ENCODE data around the gene PDK4.
"Not testable (repeated sequence)": the region's sequence is repeated elsewhere in the genome, so short reads cannot be mapped to it uniquely, and the experiment has no call there.

Gene PDK4

DNA sequence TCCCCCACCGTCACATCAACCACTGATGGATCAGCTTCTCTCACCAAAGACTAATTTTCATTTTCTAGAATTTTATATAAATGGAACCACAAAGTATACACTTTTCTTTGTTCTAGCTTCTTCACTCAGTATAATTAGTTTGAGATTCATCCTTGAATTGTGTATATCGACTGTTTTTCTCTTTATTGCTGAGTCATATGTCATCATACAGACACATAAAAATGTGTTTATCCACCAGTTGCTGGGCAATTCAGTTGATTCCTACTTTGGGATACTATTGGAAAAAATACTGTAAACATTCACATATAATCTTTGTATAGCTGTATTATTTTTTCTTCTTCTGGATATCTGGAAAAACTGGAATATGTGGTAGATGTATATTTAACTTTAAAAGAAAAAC is 26.6 kb downstream of the PDK4 start:
- no peak for DNase-seq (ENCODE audit: low spot score)

DNA sequence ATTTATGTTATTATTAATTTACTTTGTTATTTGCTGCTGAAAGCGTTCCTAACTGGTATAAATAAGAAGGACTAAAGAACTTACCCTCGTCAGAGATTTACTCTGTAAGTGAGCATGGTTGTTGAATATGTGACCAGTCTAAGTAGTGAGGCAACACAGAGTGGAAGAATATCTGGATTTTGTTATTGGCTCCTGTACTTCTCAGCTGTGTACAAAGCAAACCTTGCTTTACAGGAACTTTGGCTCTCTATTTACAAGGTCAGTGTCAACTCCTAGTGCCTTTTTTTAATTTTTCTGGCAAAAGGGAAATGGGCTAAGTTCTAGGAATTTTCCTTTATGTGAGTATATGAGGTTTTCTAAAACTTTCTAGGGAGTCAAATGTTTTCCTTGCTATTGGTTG is 35.6 kb downstream of the PDK4 start:
- DNase-seq (ENCODE audit: low spot score) = no peak

DNA sequence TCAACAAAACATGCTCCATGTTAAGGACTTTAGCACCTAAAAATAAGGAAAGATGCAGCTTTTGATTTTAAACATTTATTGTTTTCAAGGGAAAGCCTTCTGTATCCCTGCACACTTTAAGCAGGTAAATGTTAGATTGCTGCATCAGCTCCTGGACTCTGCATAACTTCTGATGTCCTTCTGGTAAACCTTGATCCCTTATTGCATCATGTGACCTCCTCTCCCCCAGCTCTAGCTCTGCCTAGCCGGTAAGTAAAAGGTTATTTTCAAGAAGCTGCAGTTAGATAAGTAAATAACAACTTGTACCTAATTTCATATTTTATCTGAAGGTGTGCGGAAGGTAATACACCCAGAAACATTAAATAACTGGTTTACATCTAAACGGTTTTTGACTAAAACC is 37.5 kb downstream of the PDK4 start:
- DNase-seq (ENCODE audit: low spot score) = no peak

DNA sequence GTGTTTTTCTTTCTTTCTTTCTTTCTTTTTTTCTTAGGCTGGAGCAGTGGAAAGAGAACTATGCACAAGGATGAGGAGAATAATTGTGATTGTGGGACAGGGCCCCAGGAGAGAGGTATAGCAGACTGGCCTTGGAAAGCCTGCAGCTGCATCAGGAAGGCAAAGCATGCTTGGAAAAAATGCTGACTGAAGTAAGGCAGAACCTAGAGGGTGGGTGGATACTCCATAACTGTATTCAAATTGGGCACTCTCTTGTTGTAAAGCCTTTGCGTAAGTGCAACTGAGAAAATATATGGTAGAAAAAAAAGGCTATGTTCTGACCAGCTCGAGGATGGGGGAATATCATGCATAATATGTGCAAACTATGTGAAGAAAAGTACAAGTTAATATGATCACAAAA is 39.5 kb downstream of the PDK4 start:
- DNase-seq (ENCODE audit: low spot score) = no peak

DNA sequence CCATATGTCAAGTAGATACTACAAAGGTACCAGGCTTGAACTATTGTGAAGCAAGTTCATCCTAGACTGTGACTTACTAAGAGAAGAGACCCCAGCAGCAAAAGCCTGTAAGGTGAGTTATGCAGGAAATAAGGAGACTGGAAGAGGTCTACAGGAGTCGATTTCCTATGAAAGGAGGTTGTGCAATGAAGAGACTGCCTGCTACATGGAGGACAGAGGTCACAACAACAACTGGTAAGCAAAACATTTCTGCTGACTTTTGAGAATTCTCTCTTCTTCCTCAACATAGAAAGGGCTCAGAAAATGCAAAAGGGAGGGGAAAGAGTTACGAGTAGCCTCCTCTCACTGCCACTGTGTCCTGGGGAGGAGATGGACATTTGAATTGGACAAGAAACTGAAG is 42.4 kb downstream of the PDK4 start:
- no peak for DNase-seq (ENCODE audit: low spot score)

DNA sequence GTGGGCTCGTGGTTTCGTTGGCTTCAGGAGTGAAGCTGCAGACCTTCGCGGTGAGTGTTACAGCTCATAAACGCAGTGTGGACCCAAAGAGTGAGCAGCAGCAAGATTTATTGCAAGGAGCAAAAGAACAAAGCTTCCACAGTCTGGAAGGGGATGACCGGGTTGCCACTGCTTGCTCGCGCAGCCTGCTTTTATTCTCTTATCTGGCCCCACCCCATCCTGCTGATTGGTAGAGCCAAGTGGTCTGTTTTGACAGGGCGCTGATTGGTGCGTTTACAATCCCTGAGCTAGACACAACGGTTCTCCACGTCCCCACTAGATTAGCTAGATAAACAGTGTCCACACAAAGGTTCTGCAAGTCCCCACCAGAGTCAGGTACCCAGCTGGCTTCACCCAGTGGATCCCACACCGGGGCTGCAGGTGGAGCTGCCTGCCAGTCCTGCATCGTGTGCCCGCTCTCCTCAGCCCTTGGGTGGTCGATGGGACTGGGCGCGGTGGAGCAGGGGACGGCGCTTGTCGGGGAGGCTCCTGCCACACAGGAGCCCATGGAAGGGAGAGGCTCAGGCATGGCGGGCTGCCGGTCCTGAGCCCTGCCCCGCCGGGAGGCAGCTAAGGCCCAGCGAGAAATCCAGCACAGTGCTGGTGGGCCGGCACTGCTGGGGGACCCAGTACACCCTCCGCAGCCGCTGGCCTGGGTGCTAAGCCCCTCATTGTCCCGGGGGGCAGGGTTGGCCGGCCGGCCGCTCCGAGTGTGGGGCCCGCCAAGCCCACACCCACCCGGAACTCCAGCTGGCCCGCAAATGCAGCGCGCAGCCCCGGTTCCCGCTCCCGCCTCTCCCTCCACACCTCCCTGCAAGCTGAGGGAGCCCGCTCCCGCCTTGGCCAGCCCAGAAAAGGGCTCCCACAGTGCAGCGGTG is 44.0 kb downstream of the PDK4 start:
- not testable (repeated sequence) for DNase-seq (ENCODE audit: low spot score)

DNA sequence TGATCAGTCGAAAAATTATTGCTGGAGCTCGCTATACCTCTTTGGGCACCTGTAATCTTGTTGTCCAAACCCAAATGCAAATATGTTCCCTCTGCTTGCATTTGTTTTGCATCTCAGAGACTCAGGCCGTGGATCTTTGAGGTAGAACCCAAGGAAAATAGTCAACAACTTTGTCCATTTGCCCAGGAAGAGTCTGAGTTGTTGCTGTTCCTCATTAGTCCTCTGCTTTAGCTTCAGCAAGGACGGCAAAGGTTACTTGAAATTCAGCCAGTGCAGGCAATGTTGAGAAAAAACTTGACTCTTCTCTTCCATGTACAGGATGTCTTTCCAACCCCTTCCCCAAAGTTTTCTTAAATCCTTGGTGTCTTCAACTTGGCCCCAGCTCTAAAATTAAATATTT is 45.8 kb downstream of the PDK4 start:
- no peak for DNase-seq (ENCODE audit: low spot score)

DNA sequence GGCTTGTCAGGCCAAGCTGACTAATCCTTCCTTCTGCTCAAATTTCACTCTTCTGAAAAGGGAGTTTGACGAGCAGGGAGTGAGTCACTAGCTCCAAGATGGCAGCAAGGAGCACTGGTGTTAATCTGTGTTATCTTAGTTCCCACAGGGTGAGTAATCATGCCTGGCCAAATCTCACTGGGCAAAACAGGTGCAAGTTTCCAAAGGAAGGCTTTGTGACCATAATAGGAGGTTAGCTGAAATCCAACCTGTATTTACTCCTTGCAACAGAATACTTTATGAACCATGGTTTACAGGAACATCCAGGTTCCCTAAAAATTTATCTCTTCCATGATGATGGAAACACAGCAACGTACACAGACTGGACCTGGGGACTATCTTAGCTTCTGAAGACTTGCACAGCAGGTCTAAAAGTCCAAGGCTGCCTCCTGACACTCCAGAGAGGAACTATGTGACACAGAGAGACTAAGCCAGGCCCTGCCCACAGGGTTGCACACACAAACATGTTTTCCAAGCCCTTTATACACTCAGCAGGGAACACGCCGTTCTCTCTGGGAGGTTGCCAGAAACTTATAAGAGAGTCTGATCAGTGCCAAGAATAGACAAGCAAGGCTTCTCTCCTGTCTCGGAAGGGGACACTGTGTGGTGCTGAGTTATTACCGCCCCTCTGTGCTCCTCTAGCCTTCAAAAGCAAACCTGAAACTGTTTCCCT is 46.3 kb downstream of the PDK4 start:
- no peak for DNase-seq (ENCODE audit: low spot score)

DNA sequence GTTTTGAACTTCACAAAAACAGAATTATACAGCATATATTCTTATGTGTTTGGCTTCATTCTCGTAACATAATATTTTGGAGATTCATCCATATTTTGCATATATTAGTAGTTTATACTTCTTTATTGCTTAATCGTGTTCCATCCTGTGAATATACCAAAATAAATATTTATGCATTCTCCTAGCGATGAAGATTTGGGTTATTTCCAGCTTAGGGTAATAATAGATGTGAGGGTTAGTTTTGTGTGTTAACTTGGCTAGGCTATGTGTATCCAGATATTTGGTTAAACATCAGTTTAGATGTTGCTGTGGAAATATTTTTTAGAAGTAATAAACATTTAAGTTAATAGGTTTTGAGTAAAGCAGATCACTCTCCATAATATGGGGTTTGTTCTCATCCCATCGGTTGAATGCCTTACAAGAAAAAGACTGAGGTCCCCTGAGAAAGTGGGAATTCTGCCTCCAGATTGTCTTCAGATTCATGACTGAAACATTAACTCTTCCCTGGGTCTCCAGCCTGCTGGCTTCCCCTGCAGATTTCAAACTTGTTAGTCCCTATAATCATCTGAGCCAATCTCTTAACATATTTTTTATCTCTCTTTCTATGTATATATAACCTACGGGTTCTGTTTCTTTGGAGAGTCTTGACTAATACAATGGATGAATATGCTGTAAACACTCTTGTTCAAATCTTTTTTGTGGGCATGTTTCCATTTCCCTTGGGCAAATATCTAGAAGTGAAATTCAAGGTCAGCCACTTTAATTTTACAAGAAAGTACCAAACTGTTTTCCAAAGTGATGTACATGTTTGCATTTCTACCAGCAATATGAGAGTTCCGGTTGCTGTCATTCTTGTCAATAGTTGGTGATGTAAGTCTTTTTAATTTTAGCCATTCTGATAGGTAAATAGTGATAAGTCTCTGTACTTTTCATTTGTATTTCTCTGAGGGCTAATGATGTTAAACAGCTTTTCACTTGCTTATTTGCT is 48.7 kb downstream of the PDK4 start:
- no peak for DNase-seq (ENCODE audit: low spot score)

DNA sequence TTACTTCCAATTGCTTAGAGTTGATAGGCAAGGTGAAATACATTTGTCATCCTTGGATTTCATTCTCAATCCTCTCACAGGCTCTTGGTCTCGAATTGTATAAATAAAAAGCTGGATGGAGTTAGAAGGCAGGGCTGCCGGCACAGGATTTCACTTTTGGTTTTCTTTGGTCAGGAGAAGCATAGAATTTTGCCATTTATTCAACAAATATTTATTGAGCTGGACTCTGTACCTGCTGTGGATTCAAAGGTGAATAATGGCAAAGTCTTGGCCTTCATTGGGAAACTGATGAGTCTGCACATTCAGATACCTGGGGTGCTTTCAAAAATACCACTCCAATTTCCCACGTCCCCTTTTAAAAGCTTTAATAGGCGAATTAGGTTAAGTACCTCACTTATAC is 49.7 kb downstream of the PDK4 start:
- no peak for DNase-seq (ENCODE audit: low spot score)

DNA sequence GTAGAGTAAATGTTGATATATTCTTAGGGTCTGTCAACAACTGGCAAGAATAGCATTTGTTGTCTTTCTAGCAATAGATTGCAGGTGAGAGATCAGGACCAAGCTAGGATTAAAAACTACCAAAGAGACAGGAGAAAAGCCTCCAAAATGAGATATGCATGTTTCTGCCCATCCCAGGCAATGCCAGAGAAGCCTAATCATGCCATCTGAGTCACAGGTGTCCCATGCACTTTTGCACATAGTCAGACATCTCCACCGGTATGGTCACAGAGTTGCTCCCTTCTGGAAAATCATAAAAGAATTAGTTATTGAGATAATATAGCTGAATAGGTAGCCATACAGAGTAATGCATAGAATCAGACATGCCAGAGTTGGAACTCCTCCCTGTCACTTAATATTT is 50.6 kb downstream of the PDK4 start:
- no peak for DNase-seq (ENCODE audit: low spot score)

DNA sequence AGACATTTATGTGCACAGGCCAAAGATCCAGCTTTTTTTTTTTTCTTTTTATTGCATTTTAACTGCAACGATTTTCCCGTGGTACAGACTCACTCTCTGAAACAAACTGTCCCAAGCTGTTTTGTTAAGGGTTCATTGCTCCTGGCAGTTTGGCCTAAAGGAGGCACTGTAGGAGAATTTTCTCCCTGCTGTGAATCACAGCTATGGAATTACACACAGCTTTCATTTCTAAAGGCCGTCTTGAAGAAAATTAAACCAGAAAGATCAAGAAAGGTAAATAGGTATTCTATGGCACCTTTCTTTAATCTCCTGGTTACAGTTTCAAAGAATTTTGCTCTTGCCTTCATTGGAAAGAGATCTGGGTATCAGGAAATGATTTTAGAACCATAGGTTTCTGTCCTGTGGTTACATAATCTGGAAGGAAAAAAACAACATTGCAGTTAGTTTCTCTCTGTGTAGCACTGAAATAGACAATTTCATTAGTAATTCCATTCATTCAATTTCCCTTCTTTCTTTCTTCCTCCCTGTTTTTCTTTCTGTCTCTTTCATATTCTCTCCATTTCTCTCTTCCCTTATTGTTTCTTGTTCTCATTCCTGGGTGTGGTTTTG is 51.2 kb downstream of the PDK4 start:
- no peak for DNase-seq (ENCODE audit: low spot score)

DNA sequence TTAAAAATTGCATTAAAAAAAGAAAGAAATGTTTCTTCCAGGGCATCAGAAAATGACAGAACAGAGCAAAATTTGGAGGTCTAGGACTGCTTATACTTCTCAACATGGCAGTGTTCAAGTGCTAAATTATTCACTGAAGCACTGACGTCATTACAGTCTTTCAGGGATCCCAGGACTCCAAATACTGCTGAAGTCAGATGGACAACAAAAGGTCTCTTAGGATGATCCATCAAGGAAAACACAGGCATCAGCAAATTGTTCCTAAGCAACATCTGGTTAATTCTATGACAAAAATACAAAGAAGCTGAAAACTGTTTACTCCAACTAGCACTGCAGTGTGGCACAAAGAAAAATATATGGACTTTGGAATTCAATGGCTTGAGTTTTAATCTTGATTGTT is 52.1 kb downstream of the PDK4 start:
- no peak for DNase-seq (ENCODE audit: low spot score)

DNA sequence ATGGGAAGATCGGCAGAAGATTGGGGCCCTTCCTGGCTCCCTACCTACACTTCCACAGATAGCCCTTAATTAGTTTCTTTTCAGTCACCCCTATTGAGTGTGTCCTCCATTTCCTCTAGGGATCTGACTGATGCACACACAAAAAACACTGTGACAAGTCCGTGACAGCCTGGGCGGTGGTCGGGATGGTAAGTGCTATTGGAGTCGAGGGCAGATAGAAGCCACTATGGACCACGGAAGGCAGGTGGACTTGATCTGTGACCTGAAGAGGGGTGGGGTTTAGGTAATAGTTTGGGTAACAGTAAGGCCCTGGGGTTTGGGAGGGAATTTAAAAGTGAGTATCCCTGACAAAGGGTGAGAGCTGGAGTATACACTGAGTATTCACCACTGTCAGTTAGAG is 53.0 kb downstream of the PDK4 start:
- no peak for DNase-seq (ENCODE audit: low spot score)

DNA sequence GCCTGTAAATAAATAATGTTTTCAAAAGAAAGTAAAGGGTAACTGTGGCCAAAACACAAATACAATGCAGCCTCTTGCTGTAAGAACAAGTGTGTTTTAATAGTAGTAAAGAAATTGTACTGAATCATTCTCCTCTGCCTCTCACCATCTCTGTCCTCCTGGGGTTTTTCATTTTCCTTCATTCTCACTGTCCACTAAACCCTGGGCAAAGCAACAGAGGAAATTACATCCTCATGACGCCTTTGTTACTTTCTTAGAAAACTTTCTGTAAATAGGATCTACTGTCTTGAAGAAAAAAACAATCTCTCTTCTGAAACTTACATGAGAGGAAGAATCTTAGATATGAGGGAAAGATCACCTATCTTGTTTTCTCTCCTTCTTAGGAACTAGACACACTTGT is 56.0 kb downstream of the PDK4 start:
- no peak for DNase-seq (ENCODE audit: low spot score)

DNA sequence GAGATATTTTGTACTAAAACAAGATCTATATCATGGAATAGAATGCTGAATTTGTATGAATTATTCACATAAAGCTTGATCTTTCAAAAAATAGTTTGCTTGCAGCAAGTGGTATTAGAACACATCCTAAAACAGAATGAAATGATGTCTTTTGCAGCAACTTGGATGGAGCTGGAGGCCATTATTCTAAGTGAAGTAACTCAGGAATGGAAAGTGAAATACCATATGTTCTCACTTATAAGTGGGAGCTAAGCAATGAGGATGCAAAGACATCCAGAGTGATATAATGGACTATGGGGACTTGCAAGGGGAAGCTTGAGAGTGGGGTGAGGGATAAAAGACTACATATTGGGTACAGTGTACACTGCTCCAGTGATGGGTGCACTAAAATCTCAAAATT is 56.9 kb downstream of the PDK4 start:
- DNase-seq (ENCODE audit: low spot score) = no peak

DNA sequence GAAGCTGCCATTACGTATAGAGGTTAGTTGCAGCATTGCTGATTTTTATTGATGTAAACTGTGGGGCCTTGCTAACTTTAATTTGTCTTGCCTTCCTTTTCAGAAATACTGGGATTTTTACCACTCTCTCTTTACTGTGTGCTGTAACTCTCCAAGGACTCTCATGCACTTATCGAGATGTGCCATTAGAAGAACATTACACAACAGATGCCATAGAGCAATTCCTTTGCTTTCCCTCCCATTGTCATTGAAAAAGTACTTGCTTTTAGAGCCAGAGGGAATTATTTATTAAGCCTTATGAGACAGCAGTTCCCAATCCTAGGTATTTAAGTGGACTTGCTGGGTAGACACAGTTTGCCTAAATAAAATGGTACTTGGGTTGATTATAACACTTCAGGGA is 58.8 kb downstream of the PDK4 start:
- no peak for DNase-seq (ENCODE audit: low spot score)

DNA sequence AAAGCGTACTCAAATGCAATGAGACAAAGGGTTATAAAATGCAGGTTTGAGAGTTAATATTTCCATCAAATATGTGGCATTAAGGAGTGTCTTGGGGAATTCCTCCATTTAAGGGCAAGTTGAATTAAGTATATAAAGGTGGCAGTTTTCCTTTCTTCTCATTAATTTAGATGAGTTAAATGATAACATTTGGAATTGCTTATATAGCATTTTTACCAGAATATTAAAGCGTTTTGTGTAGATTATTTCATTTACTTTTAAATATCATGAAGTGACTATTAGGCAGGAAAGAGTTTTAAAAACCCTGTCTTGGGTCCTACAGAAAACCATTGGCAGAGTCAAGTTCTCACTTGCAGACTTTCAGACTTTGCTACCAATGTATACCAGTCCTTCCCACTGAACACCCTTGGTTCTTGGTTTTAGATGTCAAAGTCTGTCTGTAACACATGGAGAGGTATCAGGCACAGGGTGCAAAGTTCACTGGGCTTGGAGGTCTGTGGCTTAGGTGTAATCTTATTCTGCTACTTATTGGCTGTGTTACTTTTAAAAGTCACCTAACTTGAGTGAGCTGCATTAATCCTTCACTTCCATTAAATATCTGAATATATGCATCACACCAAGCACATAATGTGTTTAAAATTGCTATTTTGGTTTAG is 59.5 kb downstream of the PDK4 start:
- DNase-seq (ENCODE audit: low spot score) = no peak

DNA sequence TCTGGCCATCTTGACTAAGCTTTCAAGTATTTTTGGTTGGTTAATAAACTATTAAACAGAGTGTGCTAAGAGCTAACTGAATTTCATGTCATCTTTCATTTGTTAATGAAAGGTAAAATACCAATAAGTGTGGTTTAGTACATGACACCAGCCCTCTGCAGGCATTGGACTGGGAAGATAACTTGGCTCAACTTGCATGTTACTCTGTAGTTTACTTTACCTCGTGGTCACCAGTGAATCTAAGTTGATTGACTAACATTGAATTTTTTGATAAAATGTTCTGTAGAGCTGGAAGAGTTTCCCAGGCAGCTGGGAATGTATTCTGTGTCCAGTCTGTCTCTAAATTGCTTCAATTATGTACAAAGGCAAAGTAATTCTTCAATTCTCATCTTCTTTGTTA is 60.7 kb downstream of the PDK4 start:
- no peak for DNase-seq (ENCODE audit: low spot score)

DNA sequence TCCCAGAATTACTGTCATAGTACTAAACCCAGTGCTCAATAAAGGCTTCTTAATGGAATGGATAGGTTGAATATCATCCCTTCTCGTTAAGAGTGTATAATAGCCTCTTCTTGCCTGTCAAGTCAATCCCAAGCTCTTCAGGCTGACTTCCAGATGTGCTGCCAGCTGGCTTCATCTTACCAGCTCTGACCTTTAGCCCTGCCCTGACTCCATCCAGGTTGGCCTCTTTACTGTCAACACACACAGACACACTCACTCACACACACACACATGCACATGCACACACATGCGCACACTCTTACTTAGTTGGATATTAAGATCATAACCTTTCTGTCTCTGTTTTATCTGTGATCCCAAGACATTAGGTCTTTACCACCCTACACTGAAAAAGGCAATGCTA is 61.5 kb downstream of the PDK4 start:
- no peak for DNase-seq (ENCODE audit: low spot score)

Data from activated CD4-positive, alpha-beta T cell treated with anti-CD3 and anti-CD28 coated beads, Interleukin-2, Interleukin-4, amounts not matched to agents 100 ng/mL and 50 ng/mL, durations not matched to agents 16 hours and 8 hours (primary cell).